ENCODE results near the gene SMC6.

Gene SMC6

GRCh38 chr2:17763641-17764333 is 10.2 kb upstream of the SMC6 start:
- no peak for DNase-seq

GRCh38 chr2:17762451-17762850 is 8.8 kb upstream of the SMC6 start:
- no peak for DNase-seq

- no peak for DNase-seq
Observed at GRCh38 chr2:17759805-17760204, 6.2 kb upstream of the SMC6 start.

- DNase-seq, result no peak
Observed at GRCh38 chr2:17758118-17758517, 4.5 kb upstream of the SMC6 start.

- DNase-seq, result no peak
Observed at GRCh38 chr2:17757321-17757720, 3.7 kb upstream of the SMC6 start.

GRCh38 chr2:17756668-17757067 is 3.1 kb upstream of the SMC6 start:
- no peak for DNase-seq

- no peak for DNase-seq
Observed at GRCh38 chr2:17754773-17755425, 1.3 kb upstream of the SMC6 start.

GRCh38 chr2:17752892-17753802 is 463 bp downstream of the SMC6 start:
- DNase-seq, result peak; percentile 20

GRCh38 chr2:17752246-17752645 is 1.4 kb downstream of the SMC6 start:
- DNase-seq, result no peak

GRCh38 chr2:17749753-17750438 is 3.7 kb downstream of the SMC6 start:
- DNase-seq, result no peak

- no peak for DNase-seq
Observed at GRCh38 chr2:17748745-17749144, 4.9 kb downstream of the SMC6 start.

GRCh38 chr2:17747684-17748452 is 5.7 kb downstream of the SMC6 start:
- no peak for DNase-seq

- no peak for DNase-seq
Observed at GRCh38 chr2:17740203-17740602, 13.4 kb downstream of the SMC6 start.

- DNase-seq, result no peak
Observed at GRCh38 chr2:17736989-17737388, 16.6 kb downstream of the SMC6 start.

- DNase-seq, result no peak
Observed at GRCh38 chr2:17735864-17736263, 17.7 kb downstream of the SMC6 start.

GRCh38 chr2:17733599-17733998 is 20.0 kb downstream of the SMC6 start:
- no peak for DNase-seq

- DNase-seq, result no peak
Observed at GRCh38 chr2:17729880-17730279, 23.7 kb downstream of the SMC6 start.

GRCh38 chr2:17728210-17728609 is 25.4 kb downstream of the SMC6 start:
- DNase-seq, result no peak

GRCh38 chr2:17719562-17720371 is 33.8 kb downstream of the SMC6 start:
- no peak for DNase-seq

GRCh38 chr2:17718689-17719088 is 34.9 kb downstream of the SMC6 start:
- DNase-seq, result no peak

GRCh38 chr2:17717666-17718065 is 35.9 kb downstream of the SMC6 start:
- no peak for DNase-seq
